Body of pancreas (tissue), 4 donors: ENCODE measurements around the gene GOSR1. TPM values are rescaled to one million over a fixed set of nuclear protein-coding genes. Genes with fewer than 3 reads are reported as not detected.
"Not testable (repeated sequence)": the region's sequence is repeated elsewhere in the genome, so short reads cannot be mapped to it uniquely, and the experiment has no call there.

Experiments used
- ATAC-seq: fragments of 150-250 bp; one replicate; pipeline ENCODE4 v1.9.1; 2016
- DNase-seq, 4 donors: peaks; one replicate each; pipeline ENCODE4 v3.0.0-alpha.2; 2019
- H3K27ac ChIP-seq, 4 donors: fragments of 200-600 bp; sonication (generic); 1 replicate in 3 of 4; 2 replicates in 1 of 4; pipeline versions ENCODE4 v1.5.1 to v1.6.1; 2016 to 2019; ENCODE audit warnings: mild to moderate bottlenecking in 1 of 4, mixed read lengths in 1 of 4, moderate library complexity in 1 of 4
- H3K27me3 ChIP-seq, 2 donors: fragments of 200-600 bp; sonication (generic); one replicate each; pipeline ENCODE4 v1.6.0; 2016; ENCODE audit warnings: mild to moderate bottlenecking in 1 of 2
- H3K36me3 ChIP-seq, 2 donors: fragments of 200-600 bp; sonication (generic); replicated peaks in 1 of 2; 2 replicates each; pipeline ENCODE4 v1.5.1; 2016; ENCODE audit warnings: low read depth in 2 of 2; ENCODE audit not compliant: insufficient read depth in 1 of 2
- H3K4me1 ChIP-seq: fragments of 200-600 bp; sonication (generic); one replicate; pipeline ENCODE4 v1.6.0; 2016
- H3K4me3 ChIP-seq, 2 donors: fragments of 200-600 bp; sonication (generic); 1 replicate in 1 of 2; 2 replicates in 1 of 2; pipeline ENCODE4 v1.5.1; 2016 to 2019
- H3K9me3 ChIP-seq, 3 donors: fragments of 200-600 bp; sonication (generic); 1 replicate in 2 of 3; 2 replicates in 1 of 3; pipeline ENCODE4 v1.5.1; 2016
- POLR2A ChIP-seq, 3 donors: fragments of 450-650 bp; IDR thresholded peaks; one replicate each; pipeline ENCODE4 v1.6.1; 2016; ENCODE audit warnings: antibody characterized with exemption in 3 of 3, mild to moderate bottlenecking in 2 of 3
- WGBS, 2 donors: methylation state at CpG; one replicate each; pipeline ENCODE4 v1.1.5; 2017; 5-methylcytosine and 5-hydroxymethylcytosine counted together
- intact Hi-C: fragments of 100-400 bp; cut with DNase I; formaldehyde crosslinking; loops from one replicate; pipeline ENCODE4 v1.15.1; 2023
- total RNA-seq, 2 donors: library from RNA; depleted of rRNA; stranded (reverse); fragments of >200 nt; gene quantifications; one replicate each; pipeline ENCODE4 v1.1.0, GENCODE V29; 2016
- TF ChIP-seq, protein P1 (sequence below), 7 experiments: fragments of 450-650 bp in 4 of 7; fragments of 200-600 bp in 3 of 7; sonication (generic) in 3 of 7; IDR thresholded peaks; one replicate each; pipeline ENCODE4 v1.5.1; 2016 to 2019; ENCODE audit warnings: antibody characterized with exemption in 7 of 7

Gene GOSR1
- total RNA-seq, 2 donors from 2014 or later = 20.8 to 24.1 TPM

DNA sequence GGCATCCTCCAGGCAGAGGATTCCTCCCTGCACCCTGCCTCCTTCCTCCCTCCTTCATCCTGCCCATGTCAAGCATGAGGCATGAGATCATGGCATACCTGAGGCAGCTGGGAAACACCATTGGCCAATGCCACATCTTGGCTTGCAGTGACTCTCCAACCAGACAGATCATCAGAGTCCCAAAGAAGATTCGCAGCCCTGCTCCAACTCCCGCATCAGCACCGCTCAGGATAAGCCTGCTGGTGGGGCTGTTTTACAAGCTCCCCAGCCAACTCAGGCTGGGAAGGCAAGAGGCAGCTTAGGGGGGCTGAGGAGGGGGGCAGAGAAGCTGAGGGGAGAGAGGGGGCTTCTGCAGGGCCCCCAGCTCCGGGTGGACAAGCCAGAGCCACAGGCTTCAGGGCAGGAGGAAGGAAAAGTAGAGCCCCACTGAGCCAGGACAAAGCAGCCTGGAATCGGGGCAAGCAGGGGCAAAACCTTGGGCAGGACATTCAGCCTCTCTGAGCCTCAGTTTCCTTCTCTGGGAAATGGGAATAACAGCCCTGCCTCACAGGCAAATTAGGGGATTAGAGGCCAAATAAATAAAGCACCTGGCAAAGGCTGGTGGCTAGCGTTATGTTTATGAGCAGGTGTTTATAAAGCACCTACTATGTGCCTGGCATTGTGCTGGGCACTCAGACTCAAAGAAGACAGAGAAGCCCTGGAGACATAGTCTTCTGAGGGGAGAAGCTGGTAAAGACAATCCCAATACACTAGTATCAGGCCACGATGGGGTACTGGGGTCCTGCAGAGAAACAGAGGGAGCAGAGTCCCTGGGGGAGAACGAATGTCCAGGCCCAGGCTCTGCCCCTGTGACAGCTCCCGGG lies 88.1 kb downstream of the GOSR1 start:
- no peak for ATAC-seq
- no peak for DNase-seq
- WGBS, 2 donors = 36 to 37% methylated on average over 7 to 9 of the region's 9 CpGs
- intact Hi-C loops = no loop called here
- no peak for TF ChIP-seq POLR2A (IDR thresholded peaks at IDR 0.05)
- TF ChIP-seq, protein P1, sequence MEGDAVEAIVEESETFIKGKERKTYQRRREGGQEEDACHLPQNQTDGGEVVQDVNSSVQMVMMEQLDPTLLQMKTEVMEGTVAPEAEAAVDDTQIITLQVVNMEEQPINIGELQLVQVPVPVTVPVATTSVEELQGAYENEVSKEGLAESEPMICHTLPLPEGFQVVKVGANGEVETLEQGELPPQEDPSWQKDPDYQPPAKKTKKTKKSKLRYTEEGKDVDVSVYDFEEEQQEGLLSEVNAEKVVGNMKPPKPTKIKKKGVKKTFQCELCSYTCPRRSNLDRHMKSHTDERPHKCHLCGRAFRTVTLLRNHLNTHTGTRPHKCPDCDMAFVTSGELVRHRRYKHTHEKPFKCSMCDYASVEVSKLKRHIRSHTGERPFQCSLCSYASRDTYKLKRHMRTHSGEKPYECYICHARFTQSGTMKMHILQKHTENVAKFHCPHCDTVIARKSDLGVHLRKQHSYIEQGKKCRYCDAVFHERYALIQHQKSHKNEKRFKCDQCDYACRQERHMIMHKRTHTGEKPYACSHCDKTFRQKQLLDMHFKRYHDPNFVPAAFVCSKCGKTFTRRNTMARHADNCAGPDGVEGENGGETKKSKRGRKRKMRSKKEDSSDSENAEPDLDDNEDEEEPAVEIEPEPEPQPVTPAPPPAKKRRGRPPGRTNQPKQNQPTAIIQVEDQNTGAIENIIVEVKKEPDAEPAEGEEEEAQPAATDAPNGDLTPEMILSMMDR (IDR thresholded peaks at IDR 0.05) = no peak
- Histone ChIP-seq H3K27ac (no peak overlapping the region), H3K36me3 (no peaks in the 10 kb centered on the region), H3K4me3 (no peak overlapping the region), H3K4me1 (no peaks in the 10 kb centered on the region), H3K27me3 (no peaks in the 10 kb centered on the region), H3K9me3 (no peaks in the 10 kb centered on the region)

DNA sequence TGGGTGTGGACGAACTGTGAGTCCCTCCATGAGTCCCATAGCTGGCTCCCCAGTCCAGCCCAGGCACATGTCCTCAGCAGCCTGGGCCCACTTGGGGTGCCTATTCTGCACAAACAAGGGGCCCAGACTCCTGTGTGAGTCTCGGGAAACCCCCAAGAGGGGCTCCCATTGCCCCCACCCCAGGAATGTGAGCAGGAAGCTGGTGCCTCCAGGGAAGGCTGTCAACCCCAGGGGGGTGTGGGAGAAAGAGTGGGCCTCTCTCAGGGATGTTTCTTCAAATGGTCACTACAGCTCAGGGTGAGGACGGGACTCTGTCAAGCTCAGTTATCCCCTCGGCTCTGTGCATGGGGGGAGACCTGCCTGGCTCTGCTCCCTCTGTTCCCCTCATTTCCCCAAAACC lies 88.9 kb downstream of the GOSR1 start:
- WGBS, 2 donors = 46 to 60% methylated on average over 1 to 4 of the region's 4 CpGs
- H3K36me3 ChIP-seq, intact Hi-C loops, H3K27me3 ChIP-seq, H3K9me3 ChIP-seq, DNase-seq, ATAC-seq, H3K27ac ChIP-seq, H3K4me3 ChIP-seq, H3K4me1 ChIP-seq: not testable (repeated sequence)

- H3K9me3 ChIP-seq, intact Hi-C loops, H3K4me3 ChIP-seq, H3K4me1 ChIP-seq, DNase-seq, H3K27me3 ChIP-seq, H3K27ac ChIP-seq, H3K36me3 ChIP-seq, ATAC-seq: not testable (repeated sequence)
- 63 to 65% methylated on average over 7 to 10 of the region's 10 CpGs for WGBS, 2 donors
These were observed 89.5 kb downstream of the GOSR1 start for GRCh38 chr17:30566516-30567225.

DNA sequence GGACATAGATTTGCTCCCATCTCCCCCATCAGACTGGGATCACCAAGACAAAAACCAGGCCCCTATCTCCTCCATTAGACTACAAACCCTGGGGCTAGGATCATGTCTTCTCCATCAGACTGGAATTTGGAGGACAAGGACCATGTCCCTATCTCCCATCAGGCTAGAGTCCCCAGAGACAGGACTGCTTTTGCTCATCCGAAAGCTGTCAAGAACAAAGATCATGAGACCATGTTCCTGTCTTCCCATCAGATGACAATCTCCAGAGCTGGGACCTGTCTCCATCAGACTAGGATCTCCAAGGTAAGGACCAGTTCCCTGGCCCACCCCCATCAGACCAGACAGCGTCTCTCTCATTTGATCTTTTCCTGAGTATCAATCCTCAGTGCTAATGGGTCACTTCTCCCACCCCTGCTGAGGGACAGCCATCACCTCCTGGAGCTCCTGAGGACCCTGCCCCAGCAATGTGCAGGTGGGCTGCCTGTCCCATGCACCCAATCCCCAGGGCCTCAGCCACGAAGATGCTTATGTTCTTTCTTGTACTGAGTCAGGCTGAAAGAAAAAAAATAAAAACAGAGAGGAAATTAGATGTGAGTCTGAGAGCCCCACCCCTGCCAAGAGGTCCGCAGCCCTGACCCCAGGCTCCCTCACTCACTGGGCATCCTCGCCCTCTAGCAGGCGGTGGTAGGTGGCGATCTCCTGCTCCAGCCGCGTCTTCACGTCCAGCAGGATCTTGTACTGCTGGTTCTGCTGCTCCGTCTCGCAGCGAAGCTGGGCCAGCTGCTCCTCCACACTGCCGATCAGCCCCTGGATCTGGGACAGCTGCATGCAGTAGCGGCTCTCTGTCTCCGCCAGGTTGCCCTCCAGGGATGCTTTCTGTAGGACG lies 90.3 kb downstream of the GOSR1 start:
- DNase-seq (no peak), ATAC-seq (no peak)
- H3K9me3 ChIP-seq = no peaks in the 10 kb centered on the region
- no peak for TF ChIP-seq POLR2A (IDR thresholded peaks at IDR 0.05)
- TF ChIP-seq, protein P1 (IDR thresholded peaks at IDR 0.05) = no peak
- H3K27ac ChIP-seq = no peak overlapping the region
- H3K27me3 ChIP-seq = no peaks in the 10 kb centered on the region
- H3K4me3 ChIP-seq = no peak overlapping the region
- intact Hi-C loops = no loop called here
- no peaks in the 10 kb centered on the region for H3K4me1 ChIP-seq
- H3K36me3 ChIP-seq = no peaks in the 10 kb centered on the region
- WGBS, 2 donors = 71% methylated on average over 16 to 17 of the region's 17 CpGs

DNA sequence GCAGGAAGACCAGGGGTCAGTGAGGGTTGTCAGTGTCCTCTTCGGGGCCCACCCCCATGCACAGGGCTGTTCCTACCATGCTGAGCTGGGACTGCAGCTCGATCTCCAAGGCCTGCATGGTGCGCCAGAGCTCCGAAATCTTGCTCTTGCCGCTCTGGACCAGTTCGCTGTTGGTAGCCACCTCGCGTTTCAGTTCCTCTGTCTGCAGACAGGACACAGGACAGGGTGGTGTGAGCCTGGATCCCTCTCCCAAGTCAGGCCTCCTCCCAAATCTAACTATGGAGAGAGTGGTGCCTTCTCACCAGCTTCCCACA lies 90.9 kb downstream of the GOSR1 start:
- intact Hi-C loops = no loop called here
- no peaks in the 10 kb centered on the region for H3K27me3 ChIP-seq
- H3K9me3 ChIP-seq = no peaks in the 10 kb centered on the region
- 71 to 84% methylated on average over 5 to 8 of the region's 8 CpGs for WGBS, 2 donors
- H3K4me3 ChIP-seq = no peak overlapping the region
- TF ChIP-seq POLR2A (IDR thresholded peaks at IDR 0.05) = no peak
- TF ChIP-seq, protein P1 (IDR thresholded peaks at IDR 0.05) = no peak
- H3K27ac ChIP-seq = no peak overlapping the region
- ATAC-seq (no peak), DNase-seq (no peak)
- no peaks in the 10 kb centered on the region for H3K4me1 ChIP-seq
- H3K36me3 ChIP-seq = no peaks in the 10 kb centered on the region

DNA sequence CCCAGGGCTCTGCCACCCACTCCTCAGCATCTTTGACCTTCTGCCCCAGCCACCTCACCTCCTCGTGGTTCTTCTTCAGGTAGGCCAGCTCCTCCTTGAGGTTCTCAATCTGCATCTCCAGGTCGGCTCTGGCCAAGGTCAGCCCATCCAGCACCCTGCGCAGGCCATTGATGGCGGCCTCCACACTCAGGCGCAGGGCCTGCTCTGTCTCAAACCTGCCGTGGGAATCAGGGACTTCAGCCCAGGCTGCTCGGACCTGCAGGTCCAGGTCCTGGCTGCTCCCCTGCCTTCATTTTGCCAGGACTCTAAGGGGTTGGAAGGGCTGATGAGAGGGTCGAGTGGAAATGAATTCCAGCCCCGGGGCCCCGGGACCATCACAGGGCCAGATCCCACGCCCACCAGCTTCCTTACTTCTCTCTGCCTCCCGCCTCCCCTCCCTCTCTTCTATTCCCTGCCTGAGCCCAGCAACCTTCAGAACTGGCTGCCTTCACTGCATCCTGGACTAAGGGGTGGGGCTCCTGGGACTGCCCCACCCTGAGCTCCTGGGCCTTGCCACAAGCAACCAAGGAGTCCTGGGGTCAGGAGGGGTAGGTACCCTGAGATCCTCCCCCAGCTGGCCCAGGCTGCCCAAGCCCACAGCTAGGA lies 92.4 kb downstream of the GOSR1 start:
- H3K27ac ChIP-seq, H3K4me1 ChIP-seq, DNase-seq, H3K27me3 ChIP-seq, intact Hi-C loops, H3K9me3 ChIP-seq, H3K4me3 ChIP-seq, H3K36me3 ChIP-seq, ATAC-seq: not testable (repeated sequence)
- 65 to 67% methylated on average over 11 to 12 of the region's 12 CpGs for WGBS, 2 donors
